GM21528 (cell line): Measurements from ENCODE around the gene CDH4.
"Not testable (repeated sequence)": the region's sequence is repeated elsewhere in the genome, so short reads cannot be mapped to it uniquely, and the experiment has no call there.

Source experiments
- ATAC-seq: cut with Tn5 transposase; IDR thresholded peaks from one replicate; pipeline ENCODE4 v1.9.1; 2021; ENCODE audit warnings: mild to moderate bottlenecking, moderate library complexity; ENCODE audit not compliant: unreplicated experiment, low FRiP score

Gene CDH4

GRCh38 chr20:61979090-61979489 is 727.0 kb downstream of the CDH4 start:
- ATAC-seq, result no peak

GRCh38 chr20:61979701-61980635 is 727.9 kb downstream of the CDH4 start:
- no peak for ATAC-seq

GRCh38 chr20:61980647-61981583 is 728.9 kb downstream of the CDH4 start:
- ATAC-seq, result no peak

GRCh38 chr20:61981691-61982090 is 729.6 kb downstream of the CDH4 start:
- not testable (repeated sequence) for ATAC-seq

- no peak for ATAC-seq
These were observed 730.3 kb downstream of the CDH4 start for GRCh38 chr20:61982191-61982950.

GRCh38 chr20:61982951-61983315 is 730.9 kb downstream of the CDH4 start:
- no peak for ATAC-seq

- ATAC-seq, result no peak
These were observed 731.9 kb downstream of the CDH4 start for GRCh38 chr20:61983965-61984364.

GRCh38 chr20:61984431-61984830 is 732.4 kb downstream of the CDH4 start:
- not testable (repeated sequence) for ATAC-seq

- ATAC-seq, result no peak
These were observed 733.0 kb downstream of the CDH4 start for GRCh38 chr20:61985096-61985495.

- ATAC-seq, result no peak
These were observed 734.8 kb downstream of the CDH4 start for GRCh38 chr20:61986762-61987321.

GRCh38 chr20:61988665-61989064 is 736.6 kb downstream of the CDH4 start:
- ATAC-seq, result no peak

- no peak for ATAC-seq
These were observed 737.7 kb downstream of the CDH4 start for GRCh38 chr20:61989741-61990140.
